K562 (cell line): ENCODE results near the gene FCSK. TPM values are rescaled to one million over a fixed set of nuclear protein-coding genes. Genes with fewer than 3 reads are reported as not detected.

Experiments
- BCL6 ChIP-seq: fragments of 250-450 bp; sonication (Bioruptor Pico); IDR thresholded peaks from 2 replicates; pipeline ENCODE4 v1.4.0; 2020
- CBX8 ChIP-seq: fragments of 200-600 bp; sonication (generic); IDR thresholded peaks from 2 replicates; pipeline ENCODE4 v1.6.1; 2012; ENCODE audit warnings: borderline replicate concordance, mixed run types, low read depth, mild to moderate bottlenecking, moderate library complexity, mixed read lengths, low read length, control low read depth, inconsistent platforms; ENCODE audit not compliant: poor library complexity, severe bottlenecking; ENCODE audit errors: extremely low read depth
- CEBPB ChIP-seq: fragments of 450-650 bp; IDR thresholded peaks from 2 replicates; pipeline ENCODE4 v1.6.1; 2016; ENCODE audit warnings: missing genetic modification characterization, missing compliant biosample characterization
- CHD1 ChIP-seq: fragments of 200-600 bp; sonication (generic); IDR thresholded peaks from one replicate; pipeline ENCODE4 v1.6.1; 2012; ENCODE audit warnings: mild to moderate bottlenecking, moderate library complexity, low read length, inconsistent platforms
- DDX20 ChIP-seq: fragments of 450-650 bp; IDR thresholded peaks from 2 replicates; pipeline ENCODE4 v1.6.1; 2016; ENCODE audit warnings: missing genetic modification characterization, low read depth, mild to moderate bottlenecking, missing compliant biosample characterization, moderate library complexity
- ETV1 ChIP-seq: fragments of 450-650 bp; conservative IDR thresholded peaks from 2 replicates; pipeline ENCODE4 v1.6.1; 2016; ENCODE audit warnings: missing genetic modification characterization, control low read depth, low read depth, missing compliant biosample characterization
- GABPB1 ChIP-seq: sonication (generic); formaldehyde crosslinking; IDR thresholded peaks from 2 replicates; pipeline ENCODE4 v1.8.0; 2022; ENCODE audit warnings: mild to moderate bottlenecking, missing genetic modification reagents
- GMEB1 ChIP-seq: fragments of 250-450 bp; sonication (Bioruptor Pico); IDR thresholded peaks from 2 replicates; pipeline ENCODE4 v1.4.0; 2020; ENCODE audit warnings: mild to moderate bottlenecking
- HDAC3 ChIP-seq: fragments of 450-650 bp; IDR thresholded peaks from 2 replicates; pipeline ENCODE4 v1.6.1; 2018; ENCODE audit warnings: borderline replicate concordance, mild to moderate bottlenecking, moderate library complexity; ENCODE audit not compliant: partially characterized antibody
- JUNB ChIP-seq: fragments of 450-650 bp; formaldehyde crosslinking; conservative IDR thresholded peaks from 2 replicates; pipeline ENCODE4 v1.4.0; 2020; ENCODE audit warnings: mild to moderate bottlenecking
- KAT2B ChIP-seq: IDR thresholded peaks from one replicate; pipeline ENCODE4 v1.6.1; 2012; ENCODE audit warnings: low read depth, mild to moderate bottlenecking, control low read depth, inconsistent platforms, low read length, moderate library complexity
- KDM1A ChIP-seq, 2 experiments: fragments of 450-650 bp; IDR thresholded peaks; 2 replicates each; pipeline ENCODE4 v1.6.1; 2016; ENCODE audit warnings: mild to moderate bottlenecking in 2 of 2
- KLF10 ChIP-seq: fragments of 250-450 bp; sonication (Bioruptor Pico); IDR thresholded peaks from 2 replicates; pipeline ENCODE4 v1.6.1; 2021; ENCODE audit warnings: matching md5 sums
- KLF16 ChIP-seq: IDR thresholded peaks from 2 replicates; pipeline ENCODE4 v1.6.1; 2016; ENCODE audit warnings: antibody characterized with exemption
- NFIX ChIP-seq: fragments of 250-450 bp; sonication (Bioruptor Pico); IDR thresholded peaks from 2 replicates; pipeline ENCODE4 v1.4.0; 2020; ENCODE audit warnings: low read depth, mild to moderate bottlenecking, moderate library complexity
- RBM25 ChIP-seq: fragments of 200-400 bp; formaldehyde crosslinking; IDR thresholded peaks from 2 replicates; pipeline ENCODE4 v1.6.1; 2018; ENCODE audit warnings: low read length, low read depth, moderate library complexity; ENCODE audit not compliant: severe bottlenecking
- RBM34 ChIP-seq: fragments of 200-400 bp; formaldehyde crosslinking; IDR thresholded peaks from 2 replicates; pipeline ENCODE4 v1.6.1; 2018; ENCODE audit warnings: low read length, borderline replicate concordance; ENCODE audit not compliant: insufficient read depth
- RCOR1 ChIP-seq, 2 experiments: IDR thresholded peaks; 2 replicates each; pipeline ENCODE4 v1.6.1; 2012; ENCODE audit warnings: low read depth in 2 of 2, low read length in 2 of 2, borderline replicate concordance in 1 of 2, improper control_type of control experiment in 1 of 2
- SMARCB1 ChIP-seq: IDR thresholded peaks from 2 replicates; pipeline ENCODE4 v1.6.1; 2011; ENCODE audit warnings: improper control_type of control experiment, low read depth; ENCODE audit not compliant: insufficient read length
- SRSF7 ChIP-seq: fragments of 200-400 bp; formaldehyde crosslinking; optimal IDR thresholded peaks from 2 replicates; pipeline ENCODE3; 2017; ENCODE audit warnings: mild to moderate bottlenecking, low read depth, low read length
- STAT6 ChIP-seq: sonication (generic); formaldehyde crosslinking; IDR thresholded peaks from 2 replicates; pipeline ENCODE4 v1.8.1; 2023; ENCODE audit warnings: mild to moderate bottlenecking, missing genetic modification reagents
- WHSC1 ChIP-seq: IDR thresholded peaks from one replicate; pipeline ENCODE4 v1.6.1; 2012; ENCODE audit warnings: low read length, control low read depth, inconsistent platforms
- ZNF121 ChIP-seq: sonication (generic); formaldehyde crosslinking; conservative IDR thresholded peaks from 2 replicates; pipeline ENCODE4 v1.8.0; 2022; ENCODE audit warnings: missing genetic modification reagents
- ZNF134 ChIP-seq: fragments of 250-450 bp; sonication (Bioruptor Pico); conservative IDR thresholded peaks from 2 replicates; pipeline ENCODE4 v1.4.0; 2020
- ZNF431 ChIP-seq: sonication (generic); formaldehyde crosslinking; IDR thresholded peaks from 2 replicates; pipeline ENCODE4 v1.8.0; 2022; ENCODE audit warnings: mild to moderate bottlenecking, missing genetic modification reagents
- ZNF707 ChIP-seq: fragments of 250-450 bp; sonication (Bioruptor Pico); conservative IDR thresholded peaks from 2 replicates; pipeline ENCODE4 v1.8.0; 2022; ENCODE audit warnings: inconsistent platforms, mild to moderate bottlenecking, moderate library complexity
- polyA plus RNA-seq, 8 experiments: library from polyadenylated mRNA; depleted of rRNA in 4 of 8; stranded (reverse) in 5 of 8; unstranded in 3 of 8; fragments of >200 nt; fragmentation: Nextera tagmentation in 2 of 8; fragmentation: Illumina TruSeq in 1 of 8; extraction: Ambion mirVana in 2 of 8; extraction: Trizol in 1 of 8; gene quantifications; 2 replicates each; pipeline versions ENCODE4 v1.2.1 to v1.2.3, GENCODE V29; 2011 to 2014; ENCODE audit warnings: inconsistent platforms in 1 of 8, missing spikeins in 1 of 8
- total RNA-seq, 7 experiments: library from RNA; depleted of rRNA in 6 of 7; stranded (reverse); fragments of >200 nt in 6 of 7; fragmentation: Illumina TruSeq in 2 of 7; extraction: Trizol in 2 of 7; gene quantifications; 2 replicates each; pipeline versions ENCODE4 v1.2.1 to v1.2.3, GENCODE V29; 2011 to 2021; ENCODE audit warnings: low replicate concordance in 1 of 7

Gene FCSK
- total and polyA plus RNA-seq, 9 of the 15 experiments (the other 6 are each of a cell fraction or from before 2014, with no cell fraction given), result 0.92 to 18.6 (median 8.3) TPM

GRCh38 chr16:70484867-70485266, 30.5 kb downstream of the FCSK start (continued):
- TF ChIP-seq GMEB1 (CRISPR knock-in tag), result no peak
- TF ChIP-seq RBM34, result no peak
- no peak for TF ChIP-seq GABPB1 (CRISPR knock-in tag)
- TF ChIP-seq HDAC3, result no peak
- TF ChIP-seq KAT2B, result no peak
- TF ChIP-seq KLF16, result no peak
- no peak for TF ChIP-seq SRSF7
- no peak for TF ChIP-seq ETV1 (tag)
- TF ChIP-seq JUNB (CRISPR knock-in tag), result no peak
- no peak for TF ChIP-seq ZNF134 (CRISPR knock-in tag)
- TF ChIP-seq BCL6 (CRISPR knock-in tag), result no peak
- no peak for TF ChIP-seq CEBPB (tag)
- TF ChIP-seq ZNF121, result peak; percentile 46; the same call in 1 of the 2 replicates
- no peak for TF ChIP-seq CHD1
- TF ChIP-seq ZNF707 (CRISPR knock-in tag), result no peak
- no peak for TF ChIP-seq WHSC1
- peak; percentile 66 to 73; a peak in 3 of 4 replicates for TF ChIP-seq KDM1A (IDR thresholded peaks at IDR 0.05)
- TF ChIP-seq SMARCB1, result no peak
- peak; percentile 79 for TF ChIP-seq RBM25
- TF ChIP-seq ZNF431 (CRISPR knock-in tag), result no peak
- TF ChIP-seq DDX20 (tag), result no peak
- TF ChIP-seq CBX8, result no peak
- TF ChIP-seq KLF10 (CRISPR knock-in tag), result no peak
- TF ChIP-seq NFIX, result no peak
- TF ChIP-seq STAT6, result no peak
- 0 out of 4 replicates have a peak, but pooled peaks of 1 of the 2 experiments have one; percentile 13 for TF ChIP-seq RCOR1 (IDR thresholded peaks at IDR 0.05; ENCODE audit: borderline replicate concordance in 1 of 2, low read depth in 2 of 2, low read length in 2 of 2)
